ENCODE measurements around the gene NEDD4L. TPM values are rescaled to one million over a fixed set of nuclear protein-coding genes. Genes with fewer than 3 reads are reported as not detected.

The NEDD4L gene
- polyA plus RNA-seq, 1 of the 3 experiments (the other 2 are of a cell fraction) = 13.2 TPM

- CTCF ChIA-PET = no interaction called here
- Histone ChIP-seq H3K9me3 (no peaks in the 10 kb centered on the region), H3K4me1 (ENCODE audit: control insufficient read depth in 1 of 2, insufficient read depth in 2 of 2, low read depth in 1 of 2, low read length in 1 of 2) (peaks cover 0 to 14% of the 10 kb centered on the region in 2 experiments; a peak in 2 of 4 replicates), H3K4me3 (ENCODE audit: low read depth in 2 of 2, low read length in 1 of 2) (no peak overlapping the region), H3K9me2 (no peaks in the 10 kb centered on the region), H3K36me3 (replicated peaks in 1 of 2; ENCODE audit: control insufficient read depth in 1 of 2, insufficient read depth in 2 of 2, low read length in 1 of 2) (no peaks in the 10 kb centered on the region), H3K27ac (ENCODE audit: low read depth in 2 of 2, low read length in 1 of 2) (no peak overlapping the region), H4K20me1 (ENCODE audit: insufficient read depth) (no peaks in the 10 kb centered on the region), H3F3A (replicated peaks; ENCODE audit: insufficient read depth) (peaks cover 10% of the 10 kb centered on the region), H3K79me2 (ENCODE audit: insufficient read depth) (no peaks in the 10 kb centered on the region), H3K27me3 (ENCODE audit: insufficient read depth) (no peaks in the 10 kb centered on the region), H2AFZ (ENCODE audit: low read depth) (no peak overlapping the region), H3K9ac (no peak overlapping the region), H3K4me2 (no peak overlapping the region)
- POLR2A ChIA-PET = no interaction called here
- DNase-seq = no peak
- 90% methylated on average over 3 of the region's 3 CpGs for WGBS (ENCODE audit: low lambda C conversion rate)
- no peak for TF ChIP-seq MEF2A (IDR thresholded peaks at IDR 0.05; ENCODE audit: borderline replicate concordance, low read depth)
- no peak for TF ChIP-seq CHD2 (IDR thresholded peaks at IDR 0.05; ENCODE audit: low read length, partially characterized antibody)
- TF ChIP-seq RFX5 (IDR thresholded peaks at IDR 0.05; ENCODE audit: low read length) = no peak
- TF ChIP-seq TEAD4 (IDR thresholded peaks at IDR 0.05; ENCODE audit: borderline replicate concordance, insufficient read depth) = no peak
- no peak for TF ChIP-seq FOXJ3 (CRISPR knock-in tag; IDR thresholded peaks at IDR 0.05)
- TF ChIP-seq SMC3 (IDR thresholded peaks at IDR 0.05; ENCODE audit: low read depth, low read length) = no peak
- TF ChIP-seq GABPA (IDR thresholded peaks at IDR 0.05; ENCODE audit: low read depth) = no peak
- no peak for TF ChIP-seq FOXM1 (IDR thresholded peaks at IDR 0.05; ENCODE audit: low read depth)
- TF ChIP-seq MXI1 (IDR thresholded peaks at IDR 0.05; ENCODE audit: low read depth, low read length) = no peak
- TF ChIP-seq RAD21 (IDR thresholded peaks at IDR 0.05; ENCODE audit: low read length) = no peak
- TF ChIP-seq FOSL2 (IDR thresholded peaks at IDR 0.05; ENCODE audit: borderline replicate concordance, low read depth) = no peak
- TF ChIP-seq EZH2phosphoT487 (IDR thresholded peaks at IDR 0.05; ENCODE audit: borderline replicate concordance, low read depth) = no peak
- TF ChIP-seq TAF1 (IDR thresholded peaks at IDR 0.05; ENCODE audit: borderline replicate concordance, low read depth, low read length) = no peak
- TF ChIP-seq CTCF (IDR thresholded peaks at IDR 0.05) = no peak
Observed at GRCh38 chr18:58359218-58359617, 315.2 kb downstream of the NEDD4L start.

GRCh38 chr18:58359620-58360019 is 315.6 kb downstream of the NEDD4L start:
- H3K9me2 ChIP-seq = no peaks in the 10 kb centered on the region
- no peak for DNase-seq
- WGBS (ENCODE audit: low lambda C conversion rate) = 100% methylated on average over 1 of the region's 1 CpG
- H3K9ac ChIP-seq = no peak overlapping the region
- peaks cover 10% of the 10 kb centered on the region for H3F3A ChIP-seq (replicated peaks; ENCODE audit: insufficient read depth)
- H3K4me3 ChIP-seq (ENCODE audit: low read depth in 2 of 2, low read length in 1 of 2) = no peak overlapping the region
- no peak overlapping the region for H3K4me2 ChIP-seq
- H3K79me2 ChIP-seq (ENCODE audit: insufficient read depth) = no peaks in the 10 kb centered on the region
- H3K27me3 ChIP-seq (ENCODE audit: insufficient read depth) = no peaks in the 10 kb centered on the region
- H4K20me1 ChIP-seq (ENCODE audit: insufficient read depth) = no peaks in the 10 kb centered on the region
- H3K4me1 ChIP-seq (ENCODE audit: control insufficient read depth in 1 of 2, insufficient read depth in 2 of 2, low read depth in 1 of 2, low read length in 1 of 2) = peaks cover 0 to 14% of the 10 kb centered on the region in 2 experiments; a peak in 2 of 4 replicates
- H3K27ac ChIP-seq (ENCODE audit: low read depth in 2 of 2, low read length in 1 of 2) = no peak overlapping the region
- POLR2A ChIA-PET = no interaction called here
- no peak overlapping the region for H2AFZ ChIP-seq (ENCODE audit: low read depth)
- no peaks in the 10 kb centered on the region for H3K36me3 ChIP-seq (replicated peaks in 1 of 2; ENCODE audit: control insufficient read depth in 1 of 2, insufficient read depth in 2 of 2, low read length in 1 of 2)
- no peaks in the 10 kb centered on the region for H3K9me3 ChIP-seq
- CTCF ChIA-PET = no interaction called here
- TF ChIP-seq GATA2 (CRISPR knock-in tag; IDR thresholded peaks at IDR 0.05) = no peak
- no peak for TF ChIP-seq TEAD4 (IDR thresholded peaks at IDR 0.05; ENCODE audit: borderline replicate concordance, insufficient read depth)
- no peak for TF ChIP-seq MEF2A (IDR thresholded peaks at IDR 0.05; ENCODE audit: borderline replicate concordance, low read depth)

Measured in SK-N-SH (cell line).